Ovary (tissue), 3 donors: ENCODE results near the gene F2RL3.

Source experiments
- EP300 ChIP-seq: sonication (generic); formaldehyde crosslinking; IDR thresholded peaks from one replicate; pipeline ENCODE4 v1.6.1; 2017; ENCODE audit warnings: antibody characterized with exemption
- POLR2A ChIP-seq: fragments of 450-650 bp; IDR thresholded peaks from one replicate; pipeline ENCODE4 v1.6.1; 2017; ENCODE audit warnings: antibody characterized with exemption, mild to moderate bottlenecking, moderate library complexity
- TF ChIP-seq, protein P1 (sequence below), 3 donors: fragments of 450-650 bp in 2 of 3; fragments of 200-600 bp in 1 of 3; IDR thresholded peaks; one replicate each; pipeline versions ENCODE4 v1.5.1 to v1.8.0; 2016 to 2022; ENCODE audit warnings: antibody characterized with exemption in 3 of 3, mild to moderate bottlenecking in 1 of 3
- donor health status: DM: no; HTN: no; CAD: no.

DNA sequence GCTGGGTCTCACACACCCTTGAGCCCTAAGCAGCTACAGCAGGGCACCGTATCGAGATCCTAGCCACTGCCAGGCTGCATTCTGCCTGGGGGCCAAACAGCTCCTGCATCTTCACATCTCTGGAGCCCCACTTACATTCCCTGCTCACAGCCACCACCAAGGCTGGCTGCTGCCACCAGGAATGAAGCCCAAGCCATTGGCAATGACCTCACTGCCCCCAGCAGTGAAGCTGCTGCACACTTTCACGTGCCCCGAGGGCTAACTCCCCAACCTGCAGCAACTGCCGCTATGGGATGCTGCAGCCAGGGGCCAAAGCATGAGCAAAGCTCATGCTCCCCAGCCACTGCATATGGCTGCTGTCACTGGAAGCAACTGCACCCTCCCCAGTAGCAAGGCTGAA lies 42.0 kb downstream of the F2RL3 start:
- TF ChIP-seq, protein P1, sequence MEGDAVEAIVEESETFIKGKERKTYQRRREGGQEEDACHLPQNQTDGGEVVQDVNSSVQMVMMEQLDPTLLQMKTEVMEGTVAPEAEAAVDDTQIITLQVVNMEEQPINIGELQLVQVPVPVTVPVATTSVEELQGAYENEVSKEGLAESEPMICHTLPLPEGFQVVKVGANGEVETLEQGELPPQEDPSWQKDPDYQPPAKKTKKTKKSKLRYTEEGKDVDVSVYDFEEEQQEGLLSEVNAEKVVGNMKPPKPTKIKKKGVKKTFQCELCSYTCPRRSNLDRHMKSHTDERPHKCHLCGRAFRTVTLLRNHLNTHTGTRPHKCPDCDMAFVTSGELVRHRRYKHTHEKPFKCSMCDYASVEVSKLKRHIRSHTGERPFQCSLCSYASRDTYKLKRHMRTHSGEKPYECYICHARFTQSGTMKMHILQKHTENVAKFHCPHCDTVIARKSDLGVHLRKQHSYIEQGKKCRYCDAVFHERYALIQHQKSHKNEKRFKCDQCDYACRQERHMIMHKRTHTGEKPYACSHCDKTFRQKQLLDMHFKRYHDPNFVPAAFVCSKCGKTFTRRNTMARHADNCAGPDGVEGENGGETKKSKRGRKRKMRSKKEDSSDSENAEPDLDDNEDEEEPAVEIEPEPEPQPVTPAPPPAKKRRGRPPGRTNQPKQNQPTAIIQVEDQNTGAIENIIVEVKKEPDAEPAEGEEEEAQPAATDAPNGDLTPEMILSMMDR (IDR thresholded peaks at IDR 0.05): no peak
- no peak for TF ChIP-seq EP300
- TF ChIP-seq POLR2A: no peak
